Subcutaneous abdominal adipose tissue (tissue), 5 donors: ENCODE measurements around the gene WDR45B.
"Not testable (repeated sequence)": the region's sequence is repeated elsewhere in the genome, so short reads cannot be mapped to it uniquely, and the experiment has no call there.

Source experiments
- H3K27ac ChIP-seq: one replicate; pipeline ENCODE4 v1.7.0; 2013; ENCODE audit warnings: low read depth, mild to moderate bottlenecking, inconsistent platforms, low read length, moderate library complexity
- H3K27me3 ChIP-seq, 5 donors: one replicate each; pipeline ENCODE4 v1.7.0; 2013; ENCODE audit warnings: low read length in 5 of 5, inconsistent platforms in 1 of 5; ENCODE audit not compliant: control insufficient read depth in 5 of 5, insufficient read depth in 4 of 5
- H3K36me3 ChIP-seq, 5 donors: one replicate each; pipeline ENCODE4 v1.7.0; 2013; ENCODE audit warnings: low read length in 5 of 5; ENCODE audit not compliant: control insufficient read depth in 5 of 5, insufficient read depth in 5 of 5
- H3K4me1 ChIP-seq, 5 donors: one replicate each; pipeline ENCODE4 v1.7.0; 2013; ENCODE audit warnings: low read length in 5 of 5, mild to moderate bottlenecking in 3 of 5, moderate library complexity in 1 of 5; ENCODE audit not compliant: control insufficient read depth in 5 of 5, insufficient read depth in 5 of 5
- H3K4me3 ChIP-seq, 5 donors: one replicate each; pipeline ENCODE4 v1.7.0; 2013; ENCODE audit warnings: low read length in 5 of 5, low read depth in 1 of 5
- H3K9ac ChIP-seq, 5 donors: one replicate each; pipeline ENCODE4 v1.7.0; 2013; ENCODE audit warnings: low read length in 5 of 5, mild to moderate bottlenecking in 4 of 5, moderate library complexity in 3 of 5
- H3K9me3 ChIP-seq, 5 donors: one replicate each; pipeline ENCODE4 v1.7.0; 2013; ENCODE audit warnings: low read length in 5 of 5; ENCODE audit not compliant: control insufficient read depth in 5 of 5
- donor health status: healthy.
- donor health status: healthy.
- donor health status: healthy.
- donor health status: healthy.
- donor health status: healthy.

The WDR45B gene

GRCh38 chr17:82658796-82659452, 10.7 kb upstream of the WDR45B start:
- peaks cover 0 to 15% (median 0%) of the 10 kb centered on the region in 5 donors for H3K4me1 ChIP-seq
- no peaks in the 10 kb centered on the region for H3K9me3 ChIP-seq
- H3K4me3 ChIP-seq: no peak overlapping the region
- no peak overlapping the region for H3K9ac ChIP-seq
- H3K36me3 ChIP-seq: peaks cover 0 to 45% (median 28%) of the 10 kb centered on the region in 5 donors
- no peak overlapping the region for H3K27ac ChIP-seq
- no peaks in the 10 kb centered on the region for H3K27me3 ChIP-seq

DNA sequence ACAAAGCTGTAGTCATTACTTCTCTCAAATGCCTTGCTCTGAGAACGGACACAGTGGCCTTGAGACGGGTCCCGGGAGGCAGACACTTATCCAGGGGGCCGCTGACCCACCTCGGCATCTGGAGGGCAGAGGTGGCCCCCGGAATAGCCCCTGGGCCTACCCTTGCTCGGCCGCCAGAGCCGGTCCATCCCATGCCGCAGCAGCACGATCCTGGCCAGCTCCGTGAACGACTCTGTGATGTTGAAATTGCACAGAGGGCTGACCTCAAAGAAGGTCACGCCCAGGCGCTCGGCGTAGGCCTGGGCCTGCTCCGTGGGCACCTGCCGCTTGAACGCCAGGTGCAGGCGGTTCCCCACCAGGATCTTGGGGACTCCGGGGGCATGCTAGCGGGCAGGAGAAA, 10.1 kb upstream of the WDR45B start:
- no peak overlapping the region for H3K4me3 ChIP-seq
- H3K36me3 ChIP-seq: peaks cover 0 to 45% (median 28%) of the 10 kb centered on the region in 5 donors
- H3K27ac ChIP-seq: no peak overlapping the region

DNA sequence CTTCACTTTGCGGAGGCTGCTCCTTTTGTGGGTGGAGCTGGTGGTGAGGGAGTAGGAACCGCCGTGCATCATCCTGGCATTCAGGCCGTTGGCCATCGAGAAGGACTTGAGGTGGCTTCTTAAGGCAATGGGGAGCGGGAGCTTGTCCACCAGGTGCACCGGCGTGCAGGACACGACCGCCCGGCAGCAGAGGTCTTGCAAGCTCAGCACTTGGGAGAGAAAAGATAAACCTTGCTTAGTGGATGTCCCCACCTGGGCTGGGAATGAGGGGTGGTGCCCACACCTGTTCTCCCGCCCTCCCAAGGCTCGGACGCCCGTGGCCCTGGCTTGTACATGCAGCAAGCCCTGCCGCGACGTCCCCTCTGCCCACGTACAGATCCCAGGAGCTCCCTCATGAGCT, 9.7 kb upstream of the WDR45B start:
- Histone ChIP-seq H3K4me3 (no peak overlapping the region), H3K9me3 (no peaks in the 10 kb centered on the region), H3K9ac (no peak overlapping the region), H3K27me3 (no peaks in the 10 kb centered on the region), H3K27ac (no peak overlapping the region), H3K36me3 (peaks cover 0 to 45% (median 28%) of the 10 kb centered on the region in 5 donors), H3K4me1 (peaks cover 0 to 15% (median 0%) of the 10 kb centered on the region in 5 donors)

More for the DNA sequence above, 10.1 kb upstream of the WDR45B start:
- Histone ChIP-seq H3K4me1 (peaks cover 0 to 15% (median 0%) of the 10 kb centered on the region in 5 donors), H3K27me3 (no peaks in the 10 kb centered on the region), H3K9ac (no peak overlapping the region), H3K9me3 (no peaks in the 10 kb centered on the region)

- Histone ChIP-seq H3K9ac (no peak overlapping the region), H3K4me3 (no peak overlapping the region), H3K9me3 (no peaks in the 10 kb centered on the region), H3K36me3 (peaks cover 0 to 36% (median 28%) of the 10 kb centered on the region in 5 donors), H3K27ac (no peak overlapping the region), H3K27me3 (no peaks in the 10 kb centered on the region), H3K4me1 (peaks cover 0 to 15% (median 0%) of the 10 kb centered on the region in 5 donors)
These were observed 8.0 kb upstream of the WDR45B start for GRCh38 chr17:82656266-82656665.

DNA sequence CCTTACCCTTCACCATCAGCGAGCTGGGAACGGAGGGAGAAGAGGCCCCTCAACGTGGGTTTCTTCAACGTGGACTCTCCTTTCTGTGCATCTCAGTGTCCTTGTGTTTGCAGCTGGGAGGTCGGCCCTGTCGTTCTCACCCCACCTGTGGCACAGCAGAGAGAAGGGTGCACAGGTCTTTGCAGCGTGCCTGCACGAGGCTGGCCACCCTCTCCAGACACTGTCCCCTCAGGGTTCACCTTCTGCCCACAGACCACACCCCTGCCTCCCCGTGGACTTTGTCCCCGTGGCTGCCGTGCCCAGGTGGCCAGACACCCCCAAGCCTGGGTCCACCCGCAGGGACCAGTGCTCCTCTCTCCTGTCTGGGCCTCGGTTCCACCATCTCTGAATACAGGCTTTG, 7.3 kb upstream of the WDR45B start:
- Histone ChIP-seq H3K27ac (peak overlapping the region; percentile 23), H3K9ac (no peak overlapping the region), H3K9me3 (no peaks in the 10 kb centered on the region), H3K4me3 (no peak overlapping the region), H3K27me3 (no peaks in the 10 kb centered on the region), H3K4me1 (peaks cover 0 to 15% (median 0%) of the 10 kb centered on the region in 5 donors), H3K36me3 (peaks cover 0 to 32% (median 23%) of the 10 kb centered on the region in 5 donors)

GRCh38 chr17:82655038-82655479, 6.8 kb upstream of the WDR45B start:
- H3K36me3 ChIP-seq: peaks cover 0 to 27% (median 21%) of the 10 kb centered on the region in 5 donors
- no peaks in the 10 kb centered on the region for H3K9me3 ChIP-seq
- H3K9ac ChIP-seq: peak overlapping the region in 1 of 5 donors; percentile 17
- H3K27ac ChIP-seq: peak overlapping the region; percentile 23
- H3K27me3 ChIP-seq: no peaks in the 10 kb centered on the region
- peaks cover 0 to 15% (median 0%) of the 10 kb centered on the region in 5 donors for H3K4me1 ChIP-seq
- H3K4me3 ChIP-seq: peak overlapping the region in 2 of 5 donors; percentile 16 to 32

DNA sequence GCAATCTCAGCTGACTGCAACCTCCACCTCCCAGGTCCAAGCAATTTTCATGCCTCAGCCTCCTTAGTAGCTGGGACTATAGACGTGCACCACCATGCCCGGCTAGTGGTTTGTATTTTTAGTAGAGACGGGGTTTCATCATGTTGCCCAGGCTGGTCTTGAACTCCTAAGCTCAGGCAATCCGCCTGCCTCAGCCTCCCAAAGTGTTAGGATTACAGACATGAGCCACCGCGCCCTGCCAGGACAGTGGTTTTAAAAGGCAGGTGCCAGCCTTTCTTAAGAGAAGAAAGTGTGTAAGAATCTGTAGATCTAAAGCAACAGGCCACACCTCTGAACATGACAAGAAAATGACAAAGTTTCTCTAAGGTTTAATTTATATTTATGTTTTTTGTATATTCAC, 6.4 kb upstream of the WDR45B start:
- H3K27me3 ChIP-seq, H3K9me3 ChIP-seq, H3K4me3 ChIP-seq: not testable (repeated sequence)
- H3K4me1 ChIP-seq: peaks cover 0 to 15% (median 0%) of the 10 kb centered on the region in 5 donors
- peak overlapping the region; percentile 23 for H3K27ac ChIP-seq
- peak overlapping the region in 1 of 5 donors; percentile 17 for H3K9ac ChIP-seq
- H3K36me3 ChIP-seq: peaks cover 0 to 23% (median 17%) of the 10 kb centered on the region in 5 donors

GRCh38 chr17:82653651-82654528, 5.6 kb upstream of the WDR45B start:
- H3K9me3 ChIP-seq: no peaks in the 10 kb centered on the region
- H3K4me1 ChIP-seq: peaks cover 0 to 19% (median 3%) of the 10 kb centered on the region in 5 donors
- no peak overlapping the region for H3K9ac ChIP-seq
- H3K27me3 ChIP-seq: no peaks in the 10 kb centered on the region
- no peak overlapping the region for H3K4me3 ChIP-seq
- H3K27ac ChIP-seq: no peak overlapping the region
- peaks cover 0 to 15% (median 10%) of the 10 kb centered on the region in 5 donors for H3K36me3 ChIP-seq

DNA sequence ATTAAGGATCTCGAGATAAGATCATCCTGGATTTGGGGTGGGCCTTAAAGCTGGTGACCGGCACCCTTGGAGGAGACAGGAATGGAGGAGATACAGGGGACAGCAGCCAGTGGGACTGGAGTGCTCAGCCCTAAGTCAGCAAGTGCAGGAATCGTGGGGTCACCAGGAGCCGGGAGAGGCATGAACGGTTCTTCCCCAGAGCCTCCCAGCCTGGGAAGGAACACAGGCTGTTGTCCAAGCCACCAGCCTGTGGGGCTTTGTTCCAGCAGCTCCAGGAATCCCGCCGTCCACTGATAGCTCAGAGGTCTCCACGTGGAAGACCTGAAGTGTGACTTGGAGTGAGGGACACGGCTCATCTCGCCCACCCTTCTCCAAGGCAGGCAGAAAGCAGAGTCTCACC, 2.5 kb upstream of the WDR45B start:
- H3K27ac ChIP-seq: no peak overlapping the region
- no peaks in the 10 kb centered on the region for H3K9me3 ChIP-seq
- no peaks in the 10 kb centered on the region for H3K27me3 ChIP-seq
- H3K36me3 ChIP-seq: no peaks in the 10 kb centered on the region
- H3K4me1 ChIP-seq: peaks cover 2 to 35% (median 22%) of the 10 kb centered on the region in 5 donors
- no peak overlapping the region for H3K9ac ChIP-seq
- H3K4me3 ChIP-seq: no peak overlapping the region
